ENCODE results near the gene ZNF532.

GRCh38 chr18:58992301-58993231 lies 127.9 kb downstream of the ZNF532 start:
- TF ChIP-seq POLR2A (IDR thresholded peaks at IDR 0.05), result no peak
- no peak for TF ChIP-seq CTCF (IDR thresholded peaks at IDR 0.05 in 4 of 5, conservative IDR thresholded peaks at IDR 0.05 in 1 of 5)

All from gastrocnemius medialis (tissue), 4 donors.